Inflammatory macrophage (primary cell): ENCODE measurements around the gene NDUFS2.

ENCODE experiments used
- DNase-seq, 2 donors: peaks; one replicate each; pipeline ENCODE4 v3.0.0-alpha.2; 2020 to 2022

The NDUFS2 gene

DNA sequence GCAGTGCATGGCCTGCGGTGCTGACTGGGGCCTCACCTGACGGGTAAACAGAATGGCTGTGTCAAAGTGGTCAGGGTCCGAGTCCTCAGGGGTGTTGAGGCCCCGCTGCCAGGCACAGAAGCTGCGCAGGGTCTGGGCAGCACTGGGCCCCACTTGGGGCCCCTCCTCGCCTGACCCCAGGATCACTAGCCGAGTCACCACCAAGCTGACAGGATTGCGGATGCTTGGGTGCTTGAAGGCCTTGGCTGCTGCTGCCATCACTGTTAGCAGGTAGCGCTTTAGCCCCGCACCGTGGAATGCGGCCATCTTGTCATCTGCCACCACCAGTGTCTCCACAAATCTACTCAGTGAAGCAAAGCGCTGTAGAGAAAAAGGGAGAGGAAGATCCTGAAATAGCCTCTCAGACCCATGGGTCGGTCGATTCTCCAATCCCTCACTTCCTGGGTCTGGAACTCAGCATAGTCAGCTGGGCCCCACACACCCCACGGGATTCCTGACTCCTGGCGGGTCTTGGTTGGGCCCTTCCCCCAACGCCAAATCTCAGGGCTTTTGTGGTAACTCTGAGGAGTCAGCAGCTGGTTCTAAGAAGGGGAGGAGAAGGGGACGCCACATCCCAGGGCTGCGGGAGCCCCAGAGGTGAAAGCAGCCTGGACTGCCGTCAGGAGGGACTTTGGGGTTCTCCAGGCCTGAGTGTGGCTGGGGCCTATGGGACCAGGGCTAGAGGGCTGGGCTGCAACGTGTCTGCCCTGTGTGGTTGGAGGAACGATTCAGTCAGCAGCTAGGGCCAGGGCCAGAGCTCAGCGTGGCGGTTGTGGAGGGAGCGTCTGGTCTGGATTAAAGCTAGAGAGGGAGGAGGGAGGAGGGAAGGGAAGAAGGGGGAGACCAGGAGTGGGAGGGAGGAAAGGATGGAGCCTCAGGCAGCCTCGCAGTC lies 5.4 kb upstream of the NDUFS2 start:
- no peak for DNase-seq

DNA sequence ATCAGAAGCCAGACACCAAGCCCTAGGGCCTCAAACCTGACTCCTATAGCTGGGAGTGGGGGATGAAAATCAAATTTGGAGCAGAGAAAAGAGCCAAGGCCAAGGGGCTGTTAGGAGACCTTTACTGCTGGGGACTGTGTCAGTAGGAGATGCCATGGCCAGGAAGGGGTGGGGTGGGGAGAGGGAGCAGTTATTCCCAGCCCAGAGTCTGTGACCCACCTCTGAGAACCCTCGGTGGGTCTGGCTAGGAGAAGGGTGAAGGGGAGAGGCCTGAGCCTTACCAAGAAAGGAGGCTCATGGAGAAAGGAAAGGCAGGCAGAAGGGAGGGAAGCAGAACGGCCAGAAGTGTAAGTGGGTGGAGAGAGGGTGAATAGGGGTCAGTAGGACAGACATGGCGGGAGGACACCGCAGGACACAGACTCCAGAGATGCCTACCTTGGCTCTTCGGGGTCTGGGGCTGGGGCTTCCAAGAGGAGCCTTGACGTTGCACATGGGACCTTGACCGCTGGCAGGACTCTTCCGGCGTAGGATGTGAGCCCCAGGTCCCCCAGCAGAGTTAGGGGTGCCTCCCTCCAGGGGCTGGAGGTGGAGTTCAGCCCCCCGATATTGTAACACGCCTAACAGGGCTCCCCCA lies 4.5 kb upstream of the NDUFS2 start:
- DNase-seq = no peak

DNA sequence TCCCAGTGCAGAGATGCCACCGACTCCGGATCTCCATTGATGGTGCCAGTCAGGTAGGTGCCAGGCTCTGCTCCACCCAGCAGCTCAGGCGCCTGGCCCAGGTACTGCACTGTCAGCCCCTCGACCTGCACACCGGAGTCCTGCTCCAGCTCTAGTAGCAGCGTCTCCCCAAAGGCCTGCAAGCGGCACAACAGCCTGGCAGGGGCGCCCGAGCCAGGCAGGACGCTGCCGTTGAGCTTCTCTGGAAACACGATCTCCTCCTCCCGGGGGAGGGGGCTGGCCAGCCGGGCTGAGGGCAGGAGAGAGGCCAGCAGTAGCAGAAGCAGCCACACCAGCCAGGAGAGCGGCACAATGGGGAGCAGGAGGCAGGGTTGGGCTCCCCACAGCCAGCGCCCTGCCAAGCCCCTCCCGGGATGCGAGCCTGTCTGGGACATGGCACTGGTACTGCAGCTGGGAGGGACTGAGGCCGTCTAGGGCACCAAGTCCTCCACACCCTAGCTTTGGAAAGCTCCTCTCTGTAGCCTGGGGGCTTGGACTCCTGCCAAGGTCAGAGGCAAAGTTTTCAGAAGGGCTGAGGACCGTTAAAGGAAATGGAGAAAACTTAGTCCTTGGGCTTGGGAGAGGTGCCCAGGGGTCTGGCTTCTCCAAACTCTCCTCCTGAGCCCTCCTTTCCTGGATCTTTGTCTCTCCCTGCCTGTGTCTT lies 3.8 kb upstream of the NDUFS2 start:
- DNase-seq = no peak

DNA sequence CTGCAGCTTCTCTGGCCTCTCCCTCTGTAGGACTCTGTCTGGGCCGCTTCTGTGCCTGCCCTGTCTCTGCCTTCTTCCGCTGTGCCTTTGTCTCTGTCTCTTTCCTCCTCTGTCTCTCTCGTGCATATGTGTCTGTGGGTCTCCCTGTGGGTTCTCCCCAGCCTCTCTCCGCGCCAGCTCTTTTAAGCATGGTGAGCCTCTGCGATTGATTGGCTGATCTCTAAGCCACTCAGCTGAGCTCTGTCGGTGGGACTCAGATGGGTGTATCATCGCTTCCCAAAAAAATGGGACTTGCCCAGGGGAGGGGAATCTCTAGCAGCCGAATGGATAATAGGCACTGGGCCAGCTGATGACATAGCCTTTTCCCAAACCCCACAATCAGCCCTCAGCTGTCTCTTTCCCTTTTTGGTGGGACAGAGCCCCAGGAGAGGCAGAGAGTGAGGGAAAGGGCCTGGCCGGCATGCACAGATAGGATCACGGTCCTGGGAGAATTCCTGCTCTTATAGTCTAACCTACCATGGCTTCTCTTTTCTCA lies 3.2 kb upstream of the NDUFS2 start, which contains the start of gene ADAMTS4:
Gene ADAMTS4, minus strand, starts transcription at position 158 of the 535 bp plus-strand sequence. CDS start 427 bp downstream, outside the sequence.
- DNase-seq = no peak

DNA sequence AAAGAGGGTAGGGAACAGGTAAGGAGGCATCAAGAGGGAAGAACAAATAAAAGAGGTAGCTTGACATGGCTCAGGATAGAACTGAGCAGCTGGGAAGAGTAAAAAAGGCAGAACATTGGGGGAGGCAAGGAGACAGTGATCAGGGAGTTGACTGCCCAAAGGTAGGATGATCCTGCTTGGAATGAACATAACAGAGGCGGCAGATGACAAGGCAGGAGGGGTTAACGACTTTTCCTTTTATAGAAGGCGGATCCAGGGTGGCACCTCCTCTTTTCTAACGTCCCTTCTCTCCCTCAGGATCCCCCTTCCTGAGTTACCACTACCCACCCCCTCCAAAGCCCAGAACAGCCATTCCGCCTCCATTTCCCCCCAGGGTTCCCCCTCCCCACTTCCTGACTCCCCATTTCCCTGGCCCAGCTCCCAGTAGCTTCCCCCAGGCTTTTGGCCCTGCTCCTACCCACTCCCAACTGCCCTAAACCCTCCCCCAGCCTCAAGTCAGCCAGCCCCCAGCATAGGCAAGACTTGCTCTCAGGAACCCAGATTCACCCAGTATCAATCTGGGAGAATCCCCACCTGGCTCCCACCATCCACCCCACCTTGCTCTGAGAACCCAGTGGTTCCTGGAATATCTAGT lies 2.5 kb upstream of the NDUFS2 start:
- no peak for DNase-seq

DNA sequence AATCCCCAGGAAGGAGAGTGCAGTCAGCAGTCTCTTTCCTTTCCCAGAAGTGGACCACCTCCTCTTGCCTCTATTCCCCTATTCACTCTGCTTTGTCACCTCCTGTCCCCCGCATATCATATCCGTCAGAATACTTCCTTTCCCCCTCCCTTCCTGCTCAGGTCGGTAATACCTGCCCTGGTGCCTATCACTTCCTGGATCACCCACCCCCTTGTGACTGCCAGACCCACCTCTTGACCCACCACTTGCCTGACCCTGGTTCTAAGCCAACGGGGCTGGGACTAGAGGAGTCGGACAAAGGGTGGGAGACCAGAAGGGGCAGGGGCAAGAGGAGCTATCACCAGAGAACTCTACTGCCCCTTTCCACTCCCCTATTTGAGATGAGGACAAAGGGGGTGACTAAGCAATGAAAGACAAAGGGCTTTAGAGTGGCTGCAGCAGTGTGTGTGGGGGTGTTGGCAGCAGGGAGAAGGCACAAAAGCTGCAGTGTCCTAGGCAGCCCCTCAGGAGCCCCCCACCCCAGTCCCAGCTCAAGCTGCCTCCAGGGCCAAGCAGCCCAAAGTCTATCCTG lies 1.7 kb upstream of the NDUFS2 start:
- no peak for DNase-seq

DNA sequence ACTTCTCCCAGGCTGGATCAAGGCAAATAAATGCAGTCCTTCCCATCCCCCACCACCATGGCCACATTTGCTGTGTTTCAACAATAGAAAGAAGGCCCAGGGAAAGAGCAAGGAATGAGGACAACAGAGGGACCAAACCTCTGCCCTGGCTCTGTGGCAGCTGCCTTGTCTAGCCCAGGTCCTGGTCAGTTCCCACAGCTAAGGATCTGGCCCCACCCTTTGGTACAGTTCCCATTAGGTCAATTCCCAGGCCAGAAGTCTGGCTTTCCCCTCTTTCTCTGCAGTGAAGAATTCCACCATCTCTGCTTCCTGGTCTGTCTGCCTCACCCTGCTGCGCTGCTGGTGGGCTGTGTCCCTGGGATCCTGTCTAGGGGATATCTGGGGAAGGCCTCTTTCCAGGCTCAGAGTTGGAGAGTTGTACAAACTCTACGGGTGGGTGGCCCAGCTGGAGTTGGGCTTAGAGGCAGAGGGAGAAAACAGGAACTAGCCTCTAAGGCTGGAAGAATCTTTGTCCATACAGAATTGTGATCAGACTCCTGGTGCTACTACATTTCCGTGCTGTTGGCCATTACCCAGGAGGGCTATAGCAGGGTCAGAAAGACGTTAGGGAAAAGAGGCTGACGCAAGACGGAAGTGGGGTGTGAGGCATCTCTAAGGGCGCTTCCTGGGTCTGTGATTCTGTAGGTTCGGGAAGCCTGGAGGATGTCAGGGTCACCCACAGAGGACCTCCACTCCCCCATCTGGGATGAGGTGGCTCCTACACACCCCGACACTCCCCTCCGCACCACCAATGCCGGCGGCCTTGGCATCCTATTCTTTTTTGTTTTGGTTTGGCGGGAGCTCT lies 953 bp upstream of the NDUFS2 start:
- DNase-seq = peak; percentile 58 to 68

DNA sequence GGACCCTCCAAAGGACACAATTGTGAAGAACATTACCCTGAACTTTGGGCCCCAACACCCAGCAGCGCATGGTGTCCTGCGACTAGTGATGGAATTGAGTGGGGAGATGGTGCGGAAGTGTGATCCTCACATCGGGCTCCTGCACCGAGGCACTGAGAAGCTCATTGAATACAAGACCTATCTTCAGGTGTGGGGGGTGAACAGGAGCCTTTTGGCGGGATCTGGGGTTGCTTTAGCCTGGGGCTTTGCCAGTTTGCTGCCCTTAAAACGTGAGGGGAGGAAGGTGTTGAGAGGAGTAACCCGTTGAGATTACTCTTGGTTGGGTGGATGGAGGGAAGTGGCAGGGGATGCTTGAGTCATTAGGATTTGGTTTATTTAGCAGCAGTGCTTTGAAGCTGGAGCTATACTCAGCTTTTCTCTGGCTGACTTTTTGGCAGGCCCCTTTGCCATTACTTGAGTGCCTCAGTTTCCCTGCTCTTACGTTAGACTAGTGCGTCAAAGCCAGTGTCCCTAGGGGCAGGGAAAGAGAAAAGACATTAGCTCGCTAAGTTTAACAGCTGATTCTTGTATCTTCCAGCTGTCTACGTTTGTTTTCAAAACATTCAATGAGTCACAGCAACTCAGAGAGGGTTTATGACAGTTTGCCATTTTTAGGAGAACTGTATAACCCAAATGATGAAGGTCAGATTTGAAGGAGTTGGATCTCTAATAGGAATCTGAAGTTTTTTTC lies 4.4 kb downstream of the NDUFS2 start:
- no peak for DNase-seq

DNA sequence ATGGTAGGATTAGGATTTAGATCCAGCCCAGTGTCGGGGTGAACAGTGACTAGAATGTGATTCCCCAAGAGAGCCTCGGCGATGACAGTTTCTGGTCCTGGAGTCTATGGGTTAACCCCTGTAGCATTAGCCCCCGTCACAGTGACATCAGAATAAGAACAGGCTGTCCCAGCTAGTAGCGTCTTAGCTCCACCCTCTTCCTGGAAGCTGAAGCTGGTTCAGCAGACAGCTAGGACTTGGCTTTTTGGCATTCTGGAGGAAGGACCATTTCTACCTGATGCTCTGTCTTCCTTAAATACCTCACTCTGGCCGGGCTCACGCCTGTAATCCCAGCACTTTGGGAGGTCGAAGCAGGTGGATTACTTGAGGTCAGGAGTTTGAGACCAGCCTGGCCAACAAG lies 5.0 kb downstream of the NDUFS2 start:
- no peak for DNase-seq

DNA sequence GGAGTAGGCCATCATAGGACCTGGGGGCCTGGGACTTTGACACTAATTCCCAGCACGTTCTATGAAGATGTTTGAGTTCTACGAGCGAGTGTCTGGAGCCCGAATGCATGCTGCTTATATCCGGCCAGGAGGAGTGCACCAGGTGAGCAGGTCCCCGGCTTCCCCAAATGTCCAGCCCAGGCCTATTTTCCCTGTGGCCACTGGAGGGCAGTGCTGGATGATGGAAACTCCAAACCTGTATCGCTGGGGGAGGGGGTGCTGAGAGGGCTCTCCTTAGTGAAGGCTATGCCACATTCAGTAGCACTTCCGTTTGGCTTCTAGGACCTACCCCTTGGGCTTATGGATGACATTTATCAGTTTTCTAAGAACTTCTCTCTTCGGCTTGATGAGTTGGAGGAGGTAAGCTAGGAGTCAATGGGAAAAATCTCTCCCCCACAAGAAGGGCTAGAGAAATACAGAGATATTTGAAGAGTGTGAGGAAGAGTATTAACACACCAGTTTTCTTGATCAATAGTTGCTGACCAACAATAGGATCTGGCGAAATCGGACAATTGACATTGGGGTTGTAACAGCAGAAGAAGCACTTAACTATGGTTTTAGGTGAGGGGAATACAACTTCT lies 7.7 kb downstream of the NDUFS2 start:
- peak; percentile 72 to 73 for DNase-seq

DNA sequence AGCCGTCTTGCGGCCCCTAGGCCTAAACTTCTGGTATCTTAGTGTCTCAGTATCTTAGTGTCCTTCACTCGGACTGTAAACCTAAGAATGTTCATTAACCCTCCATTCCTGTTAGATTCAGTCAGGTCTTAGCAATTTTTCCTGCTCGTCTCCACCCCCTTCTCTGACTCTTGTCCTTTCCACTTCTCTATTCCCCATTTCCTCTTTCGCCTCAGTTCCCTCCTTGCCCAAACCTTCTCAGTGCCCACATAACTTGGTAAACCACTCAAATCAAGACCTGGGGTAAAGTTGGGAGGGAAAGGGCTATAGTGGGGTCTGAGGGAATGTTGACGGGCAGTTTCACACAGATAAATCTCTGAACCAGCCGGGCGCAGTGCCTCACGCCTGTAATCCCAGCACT lies 12.2 kb downstream of the NDUFS2 start:
- peak; percentile 71 to 81 for DNase-seq

DNA sequence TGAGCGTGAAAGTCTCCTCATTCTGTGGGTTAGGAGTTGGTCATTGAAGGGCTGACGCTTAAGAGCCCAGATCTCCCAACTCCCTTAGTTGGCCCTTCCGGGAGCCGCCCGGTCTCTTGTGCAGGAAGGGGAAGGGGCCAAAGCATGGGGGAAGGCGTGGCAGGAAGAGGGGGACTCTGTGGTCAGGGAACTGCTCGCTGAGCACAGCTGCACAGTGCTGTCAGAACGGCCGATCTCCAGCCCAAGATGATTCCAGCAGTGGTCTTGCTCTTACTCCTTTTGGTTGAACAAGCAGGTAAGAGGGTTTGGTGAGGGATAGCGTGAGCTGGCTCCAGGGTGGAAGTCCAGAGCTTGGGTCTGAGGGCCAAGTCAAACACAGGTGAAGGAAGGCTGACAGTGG lies 12.9 kb downstream of the NDUFS2 start, which contains the start of gene FCER1G:
Gene FCER1G, plus strand, starts transcription at position 220 of the 400 bp plus-strand sequence. Its CDS starts 27 bp downstream, at position 247.
- peak; percentile 92 for DNase-seq

DNA sequence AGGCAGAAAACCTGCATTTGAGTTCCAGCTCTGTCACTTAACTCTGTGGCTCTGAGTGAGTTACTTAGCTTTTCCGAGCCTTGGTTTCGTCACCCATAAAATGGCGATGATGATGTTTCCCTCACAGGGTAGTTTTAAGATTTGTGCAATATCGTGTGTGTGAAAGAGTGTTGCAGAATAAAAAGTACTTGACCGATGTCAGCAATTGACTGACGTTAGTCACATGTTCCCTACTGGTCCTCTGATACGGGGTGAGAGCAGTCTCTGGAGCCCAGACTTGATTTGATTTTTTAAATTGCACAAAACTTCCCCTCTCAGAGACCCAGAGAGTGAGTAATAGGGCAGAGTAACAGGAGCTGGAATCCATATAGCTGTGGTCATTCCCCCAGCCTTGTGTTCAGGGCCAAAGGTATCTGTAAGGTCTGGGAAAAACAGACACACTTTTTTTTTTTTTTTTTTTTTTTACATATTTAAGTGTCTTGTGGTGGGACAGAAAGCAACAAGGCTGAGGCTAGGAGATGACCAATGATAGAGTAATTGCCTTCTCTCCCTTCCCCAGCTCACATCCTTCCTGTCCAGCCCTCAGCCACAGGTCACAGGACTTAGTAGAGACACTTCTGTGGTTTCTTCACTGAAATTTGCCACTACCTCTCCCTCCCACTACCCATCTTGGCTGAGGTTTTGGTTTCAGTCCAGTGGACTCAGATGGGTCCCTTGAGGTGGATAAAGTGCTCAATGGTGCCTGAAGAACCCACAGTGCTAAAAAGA lies 15.0 kb downstream of the NDUFS2 start:
- peak; percentile 95 to 99 for DNase-seq

DNA sequence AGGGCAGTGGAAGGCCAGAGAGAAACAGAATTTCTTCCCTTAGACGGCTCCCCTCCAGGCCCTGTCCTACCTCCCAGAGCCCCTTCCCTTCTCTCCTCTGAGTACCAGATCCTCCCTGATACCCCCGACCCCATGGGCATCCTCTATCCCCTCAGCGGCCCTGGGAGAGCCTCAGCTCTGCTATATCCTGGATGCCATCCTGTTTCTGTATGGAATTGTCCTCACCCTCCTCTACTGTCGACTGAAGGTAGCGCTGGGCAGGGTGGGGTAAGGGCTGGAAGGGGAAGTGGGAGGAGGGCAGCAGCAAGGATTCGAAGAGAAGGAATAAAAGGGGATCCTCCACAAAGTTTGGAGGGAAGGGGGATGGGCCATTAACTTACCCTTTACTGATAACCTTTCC lies 15.7 kb downstream of the NDUFS2 start:
- peak in 1 of 2 donors; percentile 19 for DNase-seq

DNA sequence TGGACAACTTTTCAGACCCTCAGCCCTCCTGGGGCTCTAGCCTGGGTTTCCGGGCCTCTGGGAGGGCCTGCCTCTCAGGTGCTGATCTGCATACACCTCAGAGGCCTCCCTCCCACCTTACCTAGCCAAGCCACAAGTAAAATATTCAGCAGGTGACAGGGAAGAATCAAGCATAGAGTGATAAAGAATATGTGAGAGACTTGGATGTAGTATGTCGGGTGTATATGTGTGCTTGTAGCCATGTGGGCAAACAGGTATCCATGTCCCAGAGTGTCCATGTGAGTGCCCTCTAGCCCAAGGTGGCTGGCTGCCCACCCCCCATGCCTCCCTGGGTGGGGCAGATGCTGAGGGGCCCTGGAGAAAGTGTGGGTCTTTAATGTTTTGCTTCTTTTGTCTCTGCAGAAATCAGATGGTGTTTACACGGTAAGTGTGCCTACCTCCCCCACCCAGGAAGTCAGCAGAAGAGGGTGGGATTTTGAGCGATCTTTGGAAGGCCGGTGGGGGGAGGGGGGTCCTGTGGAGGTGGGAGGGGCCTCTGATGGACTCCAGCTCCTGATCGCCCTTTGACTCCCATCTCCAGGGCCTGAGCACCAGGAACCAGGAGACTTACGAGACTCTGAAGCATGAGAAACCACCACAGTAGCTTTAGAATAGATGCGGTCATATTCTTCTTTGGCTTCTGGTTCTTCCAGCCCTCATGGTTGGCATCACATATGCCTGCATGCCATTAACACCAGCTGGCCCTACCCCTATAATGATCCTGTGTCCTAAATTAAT lies 16.3 kb downstream of the NDUFS2 start:
- no peak for DNase-seq

DNA sequence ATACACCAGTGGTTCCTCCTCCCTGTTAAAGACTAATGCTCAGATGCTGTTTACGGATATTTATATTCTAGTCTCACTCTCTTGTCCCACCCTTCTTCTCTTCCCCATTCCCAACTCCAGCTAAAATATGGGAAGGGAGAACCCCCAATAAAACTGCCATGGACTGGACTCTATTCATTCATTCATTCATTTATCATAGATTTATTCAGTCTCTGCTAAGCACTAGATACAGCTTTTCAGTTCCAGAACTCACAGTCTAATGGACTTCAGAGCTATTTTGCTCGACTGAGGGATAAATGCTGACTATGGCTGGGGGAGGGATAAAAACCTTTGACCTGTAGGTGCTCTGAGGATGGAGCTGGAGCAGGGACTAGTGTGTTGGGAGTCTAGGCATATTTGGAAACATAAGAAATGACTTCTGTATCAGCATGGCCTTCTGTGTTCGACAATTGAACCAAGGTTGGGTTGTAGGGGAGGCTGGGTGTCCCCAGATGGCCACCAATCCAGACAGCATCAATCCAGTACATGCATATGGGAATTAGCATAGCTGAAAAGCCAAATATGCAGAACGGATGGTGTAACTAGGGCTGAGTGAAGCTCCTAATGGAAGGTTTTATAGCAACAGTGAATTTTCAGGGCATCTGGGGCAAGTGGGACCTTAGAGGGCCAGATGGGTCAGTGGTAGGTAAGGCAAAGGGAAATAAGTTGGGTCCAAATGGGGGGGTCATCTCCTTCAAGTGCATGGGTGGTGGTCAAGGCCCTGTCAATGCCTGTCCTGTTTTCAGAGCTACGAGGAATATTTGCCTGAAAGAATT lies 17.1 kb downstream of the NDUFS2 start:
- DNase-seq = no peak

DNA sequence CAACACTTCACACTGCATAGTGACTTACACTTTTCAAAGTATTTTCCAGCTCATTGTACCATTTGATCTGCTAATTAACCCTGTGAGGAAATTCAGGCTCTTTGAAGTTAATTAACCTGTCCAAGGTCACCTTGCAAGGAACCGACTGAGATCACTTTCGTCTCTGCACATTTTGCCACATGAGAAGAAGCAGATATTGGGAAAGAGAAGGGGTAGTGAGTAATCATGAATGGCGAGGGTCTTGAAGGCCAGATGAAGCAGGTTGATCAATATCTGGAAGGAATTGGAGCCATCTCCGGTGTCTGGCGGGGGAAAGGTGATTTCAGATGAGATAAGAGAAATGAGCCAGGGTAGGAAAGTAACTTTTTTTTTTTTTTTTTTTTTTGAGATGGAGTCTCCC lies 17.8 kb downstream of the NDUFS2 start:
- DNase-seq = no peak
